Neural progenitor cell (in vitro differentiated cells): Measurements from ENCODE around the gene IL33.

Experiments used
- EZH2 ChIP-seq: fragments of 200-600 bp; sonication (generic); IDR thresholded peaks from 2 replicates; pipeline ENCODE4 v1.6.1; 2017; ENCODE audit warnings: antibody characterized with exemption, mild to moderate bottlenecking, moderate library complexity
- EZH2phosphoT487 ChIP-seq: fragments of 200-600 bp; sonication (generic); IDR thresholded peaks from 2 replicates; pipeline ENCODE4 v1.6.1; 2017; ENCODE audit warnings: antibody characterized with exemption
- TF ChIP-seq, protein P1 (sequence below): fragments of 200-600 bp; sonication (generic); IDR thresholded peaks from 2 replicates; pipeline ENCODE4 v1.5.1; 2017; ENCODE audit warnings: antibody characterized with exemption, mild to moderate bottlenecking

DNA sequence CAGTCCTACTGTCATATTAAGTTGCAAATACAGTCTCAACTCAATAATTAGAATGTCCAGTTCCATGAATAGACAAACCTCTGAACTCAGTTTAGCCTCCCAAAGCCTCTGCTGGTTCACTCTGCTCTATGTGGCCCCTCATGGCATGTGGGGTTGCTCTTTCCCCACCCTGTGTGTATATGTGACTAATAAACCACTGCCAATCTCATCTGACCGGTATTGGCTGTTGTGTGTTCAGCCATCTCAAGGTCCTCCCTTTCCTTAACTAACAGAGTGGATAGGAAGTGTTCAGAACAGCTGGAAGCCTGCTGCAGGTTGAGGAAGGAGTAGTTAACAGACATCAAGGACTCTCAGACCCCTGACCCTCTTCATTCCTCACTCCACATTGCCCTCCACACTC lies 55.3 kb downstream of the IL33 start:
- TF ChIP-seq, protein P1, sequence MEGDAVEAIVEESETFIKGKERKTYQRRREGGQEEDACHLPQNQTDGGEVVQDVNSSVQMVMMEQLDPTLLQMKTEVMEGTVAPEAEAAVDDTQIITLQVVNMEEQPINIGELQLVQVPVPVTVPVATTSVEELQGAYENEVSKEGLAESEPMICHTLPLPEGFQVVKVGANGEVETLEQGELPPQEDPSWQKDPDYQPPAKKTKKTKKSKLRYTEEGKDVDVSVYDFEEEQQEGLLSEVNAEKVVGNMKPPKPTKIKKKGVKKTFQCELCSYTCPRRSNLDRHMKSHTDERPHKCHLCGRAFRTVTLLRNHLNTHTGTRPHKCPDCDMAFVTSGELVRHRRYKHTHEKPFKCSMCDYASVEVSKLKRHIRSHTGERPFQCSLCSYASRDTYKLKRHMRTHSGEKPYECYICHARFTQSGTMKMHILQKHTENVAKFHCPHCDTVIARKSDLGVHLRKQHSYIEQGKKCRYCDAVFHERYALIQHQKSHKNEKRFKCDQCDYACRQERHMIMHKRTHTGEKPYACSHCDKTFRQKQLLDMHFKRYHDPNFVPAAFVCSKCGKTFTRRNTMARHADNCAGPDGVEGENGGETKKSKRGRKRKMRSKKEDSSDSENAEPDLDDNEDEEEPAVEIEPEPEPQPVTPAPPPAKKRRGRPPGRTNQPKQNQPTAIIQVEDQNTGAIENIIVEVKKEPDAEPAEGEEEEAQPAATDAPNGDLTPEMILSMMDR: no peak
- TF ChIP-seq EZH2: no peak
- TF ChIP-seq EZH2phosphoT487: no peak
